HepG2 (cell line): ENCODE data around the gene KATNAL2. TPM values are rescaled to one million over a fixed set of nuclear protein-coding genes. Genes with fewer than 3 reads are reported as not detected.
"Not testable (repeated sequence)": the region's sequence is repeated elsewhere in the genome, so short reads cannot be mapped to it uniquely, and the experiment has no call there.

Experiments used
- ATAC-seq: fragments of 200-7000 bp; cut with Tn5 transposase; 3 replicates; pipeline ENCODE4 v1.9.1; 2020; ENCODE audit warnings: mild to moderate bottlenecking, moderate library complexity
- BruUV-seq: library from RNA; stranded (reverse); fragments of 400-500 nt; replicated peaks from 2 replicates; lab custom pipeline; 2021; lab: Mats Ljungman, UMichigan
- CTCF ChIA-PET: fragments of 300-600 bp; formaldehyde crosslinking; extraction: SDS; loops from one replicate; lab custom pipeline; 2021; ENCODE audit warnings: low total read pairs, inconsistent platforms, low intra/inter-chr PET ratio; lab: Yijun Ruan, JAX
- POLR2A ChIA-PET: fragments of 350-600 bp; sonication (Branson Sonifier 250); formaldehyde crosslinking; loops from one replicate; lab custom pipeline; 2020; ENCODE audit warnings: antibody characterized with exemption, inconsistent platforms; lab: Yijun Ruan, JAX
- DNase-seq: peaks from one replicate; pipeline ENCODE4 v3.0.0-alpha.2; 2015; ENCODE audit warnings: low spot score
- FAIRE-seq: peaks from 3 replicates; lab custom pipeline; 2011; peaks lifted over from hg19 to GRCh38; lab: Jason Lieb, UNC
- H2AFZ ChIP-seq: one replicate; pipeline ENCODE4 v1.6.1; 2011; ENCODE audit warnings: low read length, inconsistent platforms
- H3K27ac ChIP-seq: fragments of 300-600 bp; 3 replicates; pipeline ENCODE4 v1.8.0; 2011; ENCODE audit warnings: mixed run types, mild to moderate bottlenecking, mixed read lengths, low read length, inconsistent platforms; ENCODE audit not compliant: insufficient read depth; ENCODE audit errors: extremely low read length
- H3K27me3 ChIP-seq, 2 experiments: fragments of 200-600 bp in 1 of 2; 2 replicates in 1 of 2; 3 replicates in 1 of 2; pipeline versions ENCODE4 v1.6.0 to v1.8.0; 2011; ENCODE audit warnings: low read length in 2 of 2, mild to moderate bottlenecking in 2 of 2, moderate library complexity in 2 of 2, inconsistent platforms in 1 of 2; ENCODE audit not compliant: insufficient read depth in 2 of 2, control insufficient read depth in 1 of 2
- H3K36me3 ChIP-seq, 2 experiments: fragments of 200-600 bp in 1 of 2; replicated peaks in 1 of 2; 2 replicates in 1 of 2; 3 replicates in 1 of 2; pipeline versions ENCODE4 v1.5.1 to v1.8.0; 2011; ENCODE audit warnings: low read length in 2 of 2, inconsistent platforms in 1 of 2; ENCODE audit not compliant: insufficient read depth in 2 of 2, control insufficient read depth in 1 of 2
- H3K4me1 ChIP-seq: 2 replicates; pipeline ENCODE4 v1.5.1; 2012; ENCODE audit warnings: low read length, inconsistent platforms; ENCODE audit not compliant: insufficient read depth
- H3K4me2 ChIP-seq: 2 replicates; pipeline ENCODE4 v1.6.0; 2011; ENCODE audit warnings: low read depth, low read length, inconsistent platforms
- H3K4me3 ChIP-seq, 3 experiments: fragments of 200-600 bp in 1 of 3; sonication (generic), shearing (Covaris generic) in 1 of 3; replicated peaks in 1 of 3; 2 replicates each; pipeline ENCODE4 v1.5.1; 2011 to 2016; ENCODE audit warnings: low read length in 3 of 3, inconsistent platforms in 2 of 3, low read depth in 2 of 3, mild to moderate bottlenecking in 2 of 3, control low read depth in 1 of 3, mixed read lengths in 1 of 3; ENCODE audit not compliant: insufficient read depth in 1 of 3
- H3K79me2 ChIP-seq: one replicate; pipeline ENCODE4 v1.6.1; 2011; ENCODE audit warnings: low read length, inconsistent platforms; ENCODE audit not compliant: insufficient read depth
- H3K9ac ChIP-seq: 2 replicates; pipeline ENCODE4 v1.6.0; 2011; ENCODE audit warnings: mild to moderate bottlenecking, low read depth, low read length, inconsistent platforms; ENCODE audit not compliant: insufficient read depth
- H3K9me3 ChIP-seq: 2 replicates; pipeline ENCODE4 v1.5.1; 2012; ENCODE audit warnings: mild to moderate bottlenecking, low read length
- H4K20me1 ChIP-seq: 2 replicates; pipeline ENCODE4 v1.6.0; 2011; ENCODE audit warnings: inconsistent platforms, mild to moderate bottlenecking, low read length, moderate library complexity; ENCODE audit not compliant: insufficient read depth
- WGBS: methylation state at CpG from one replicate; pipeline ENCODE4 v1.1.6; 2017; ENCODE audit warnings: low lambda C conversion rate; 5-methylcytosine and 5-hydroxymethylcytosine counted together
- in situ Hi-C: cut with HindIII; loops from 2 replicates; pipeline ENCODE4 v1.10.0; 2017; ENCODE audit warnings: low pct_unique_long_range_greater_than_20kb; ENCODE audit not compliant: extremely low pct_ligation_motif_present
- intact Hi-C: fragments of 100-400 bp; cut with micrococcal nuclease; formaldehyde crosslinking; loops from one replicate; pipeline ENCODE4 v1.10.0; 2022; ENCODE audit not compliant: unreplicated experiment
- polyA plus RNA-seq, 8 experiments: library from polyadenylated mRNA; depleted of rRNA in 3 of 8; stranded (reverse) in 7 of 8; unstranded in 1 of 8; fragments of >200 nt; fragmentation: Illumina TruSeq in 4 of 8; extraction: Trizol in 4 of 8; gene quantifications; 2 replicates each; pipeline versions ENCODE4 v1.2.1 to v1.2.3, GENCODE V29; 2011 to 2016; ENCODE audit warnings: low read depth in 4 of 8, missing spikeins in 1 of 8, mixed read lengths in 1 of 8; ENCODE audit not compliant: insufficient read depth in 1 of 8
- total RNA-seq, 5 experiments: library from RNA; depleted of rRNA; stranded (reverse); fragments of >200 nt; fragmentation: Illumina TruSeq; extraction: Trizol; gene quantifications; 2 replicates each; pipeline ENCODE4 v1.2.3, GENCODE V29; 2016; ENCODE audit warnings: low read depth in 1 of 5

Gene KATNAL2
- total and polyA plus RNA-seq, 2 of the 13 experiments (the other 11 are each of a cell fraction or from before 2014, with no cell fraction given) = not detected

DNA sequence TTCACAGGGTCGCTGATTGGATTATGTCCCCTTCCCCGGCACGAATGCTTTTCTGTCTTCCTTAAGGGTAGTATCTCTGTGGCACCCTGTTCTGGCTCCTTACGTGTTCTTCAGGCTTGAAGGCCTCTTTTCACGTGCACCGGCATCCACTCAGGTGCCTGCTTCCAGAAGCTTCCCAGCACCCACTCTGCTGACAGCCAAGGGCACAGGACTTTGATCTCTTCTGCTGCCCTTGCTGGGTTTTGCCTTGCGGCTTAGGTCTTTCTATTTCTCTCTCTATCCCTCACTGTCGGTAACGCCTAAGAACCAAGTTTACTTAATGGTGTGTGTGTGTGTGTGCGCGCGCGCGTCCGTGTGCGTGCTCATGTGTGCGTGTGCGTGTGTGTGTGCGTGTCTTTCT lies 103.4 kb downstream of the KATNAL2 start:
- H3K4me2 ChIP-seq, intact Hi-C loops, in situ Hi-C loops, FAIRE-seq, H2AFZ ChIP-seq, H4K20me1 ChIP-seq, H3K27ac ChIP-seq, H3K36me3 ChIP-seq, H3K27me3 ChIP-seq, DNase-seq, H3K4me1 ChIP-seq, H3K79me2 ChIP-seq, H3K9me3 ChIP-seq, CTCF ChIA-PET, H3K9ac ChIP-seq, H3K4me3 ChIP-seq, POLR2A ChIA-PET, BruUV-seq: not testable (repeated sequence)
- peak; percentile 20; the same call in 2 of the 3 replicates for ATAC-seq
- WGBS = no CpG with 5 or more reads among the region's 19 CpGs

DNA sequence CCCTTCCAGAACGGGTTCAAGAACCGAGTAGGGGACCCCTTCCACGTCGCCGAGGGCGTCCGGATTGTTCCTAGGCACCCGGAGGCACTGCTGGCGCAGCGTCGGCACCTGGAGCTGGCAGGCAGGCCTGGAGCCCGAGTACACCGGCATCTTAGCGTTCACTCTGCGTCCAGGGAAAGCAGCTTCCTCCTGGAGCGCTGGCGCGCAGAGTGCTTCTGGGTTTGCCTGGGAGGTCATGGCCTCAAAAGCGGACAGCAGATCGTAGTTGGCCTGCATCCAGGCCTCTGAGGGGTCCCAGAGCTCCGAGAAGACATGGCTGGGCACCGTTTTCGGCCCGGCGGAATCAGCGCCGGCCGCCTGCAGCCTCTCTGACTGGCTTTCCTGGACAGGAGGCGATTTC lies 105.4 kb downstream of the KATNAL2 start:
- POLR2A ChIA-PET, H3K4me3 ChIP-seq, H3K27me3 ChIP-seq, H3K4me1 ChIP-seq, intact Hi-C loops, DNase-seq, BruUV-seq, FAIRE-seq, CTCF ChIA-PET, H3K9me3 ChIP-seq, H4K20me1 ChIP-seq, H3K4me2 ChIP-seq, H3K9ac ChIP-seq, in situ Hi-C loops, H2AFZ ChIP-seq, ATAC-seq, H3K79me2 ChIP-seq, H3K36me3 ChIP-seq, H3K27ac ChIP-seq: not testable (repeated sequence)
- WGBS = no CpG with 5 or more reads among the region's 29 CpGs

DNA sequence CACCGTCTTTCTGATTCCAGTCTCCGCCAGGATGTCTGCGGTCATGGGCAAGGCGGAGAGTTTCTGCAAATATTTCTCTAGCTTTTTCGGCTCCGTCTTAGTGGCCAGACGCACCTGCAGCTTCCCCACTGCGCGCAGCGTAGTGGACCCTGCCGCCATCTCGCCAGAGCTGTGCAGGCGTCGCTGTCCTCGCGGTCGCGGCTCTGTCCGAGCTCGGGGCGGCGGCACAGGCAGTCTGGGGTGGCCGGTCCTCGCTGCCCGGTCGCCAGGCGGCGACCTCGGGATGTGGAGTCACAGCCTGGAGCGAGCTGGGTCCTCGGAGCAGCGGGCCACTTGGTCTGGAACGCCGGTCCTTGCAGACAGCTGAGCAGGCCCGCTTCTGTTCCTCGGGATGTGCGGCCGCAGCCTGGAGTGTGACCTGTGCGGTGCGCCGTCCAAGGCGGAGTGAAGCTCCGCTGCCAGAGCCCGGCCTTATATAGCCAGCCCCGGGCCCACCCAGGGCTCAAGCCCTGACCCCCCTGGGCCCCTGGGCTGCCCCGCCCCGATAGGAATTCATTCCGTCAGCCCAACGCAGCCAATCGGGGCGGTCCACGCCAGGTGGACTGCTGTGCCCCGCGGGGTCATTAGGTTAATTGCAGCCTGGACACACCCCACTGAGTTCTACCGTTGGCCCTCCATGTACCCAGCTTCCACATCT lies 106.5 kb downstream of the KATNAL2 start:
- not testable (repeated sequence) for H3K4me1 ChIP-seq

DNA sequence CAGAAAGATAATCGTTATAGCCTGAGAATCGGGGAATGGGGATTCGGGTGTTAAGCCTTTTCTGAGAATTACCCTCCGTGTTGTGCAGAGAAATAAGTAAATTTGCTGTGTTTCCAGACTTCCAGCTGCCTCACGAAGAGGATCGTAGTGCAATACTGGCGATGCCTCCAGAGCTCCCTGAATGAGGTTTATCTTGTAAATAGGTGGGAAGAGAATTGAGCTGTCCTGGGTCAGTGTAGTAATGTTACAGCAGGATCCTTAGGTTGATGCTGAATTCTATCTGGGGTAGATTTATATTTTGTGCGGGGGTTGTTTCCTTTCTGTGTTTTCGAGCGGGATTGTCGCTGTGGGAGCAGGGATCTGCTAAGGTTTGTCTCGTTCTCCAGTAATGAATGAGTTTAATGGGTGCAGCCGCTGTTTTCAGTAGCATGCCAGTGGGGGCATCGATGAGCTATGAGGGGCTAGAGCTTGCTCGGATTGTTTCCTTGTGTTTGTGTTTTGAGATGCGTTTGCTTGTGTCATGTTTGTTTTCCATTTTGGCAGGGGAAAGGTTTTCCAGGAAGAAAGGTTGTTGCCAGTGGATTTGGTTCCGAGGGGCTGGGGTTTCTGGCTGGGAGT lies 108.3 kb downstream of the KATNAL2 start:
- H4K20me1 ChIP-seq, intact Hi-C loops, H2AFZ ChIP-seq, in situ Hi-C loops, CTCF ChIA-PET, H3K27ac ChIP-seq, H3K9me3 ChIP-seq, H3K36me3 ChIP-seq, H3K4me1 ChIP-seq, H3K4me3 ChIP-seq, H3K27me3 ChIP-seq, BruUV-seq, DNase-seq, H3K9ac ChIP-seq, H3K79me2 ChIP-seq, POLR2A ChIA-PET, H3K4me2 ChIP-seq: not testable (repeated sequence)
- peak; percentile 32 for ATAC-seq
- 59% methylated on average over 11 of the region's 17 CpGs for WGBS
- peak; percentile 12 for FAIRE-seq

More for the DNA sequence above, 106.5 kb downstream of the KATNAL2 start:
- H3K4me3 ChIP-seq, CTCF ChIA-PET, in situ Hi-C loops, FAIRE-seq, intact Hi-C loops, H3K9ac ChIP-seq, BruUV-seq, DNase-seq, H2AFZ ChIP-seq, H3K27me3 ChIP-seq, H3K9me3 ChIP-seq, POLR2A ChIA-PET, H3K36me3 ChIP-seq, H3K79me2 ChIP-seq, H3K4me2 ChIP-seq, H4K20me1 ChIP-seq, H3K27ac ChIP-seq: not testable (repeated sequence)
- ATAC-seq = peak; percentile 19
- WGBS = no CpG with 5 or more reads among the region's 55 CpGs
